HCT116 (cell line): ENCODE measurements around the gene NID2. TPM values are rescaled to one million over a fixed set of nuclear protein-coding genes. Genes with fewer than 3 reads are reported as not detected.

ENCODE experiments used
- ATAC-seq: fragments of 200-7000 bp; cut with Tn5 transposase; 2 replicates; pipeline ENCODE4 v1.9.1; 2020; ENCODE audit warnings: mild to moderate bottlenecking, moderate library complexity
- BruUV-seq: library from RNA; stranded (reverse); fragments of 400-500 nt; replicated peaks from 2 replicates; lab custom pipeline; 2021; lab: Mats Ljungman, UMichigan
- CTCF ChIA-PET: fragments of 300-600 bp; sonication (Branson Sonifier 250); formaldehyde crosslinking; loops from one replicate; lab custom pipeline; 2021; ENCODE audit warnings: antibody characterized with exemption; lab: Charles Lee
- POLR2A ChIA-PET: fragments of 300-600, 350-600 bp; sonication (Branson Sonifier 250); formaldehyde crosslinking; loops from one replicate; lab custom pipeline; 2021; ENCODE audit warnings: antibody characterized with exemption; lab: Charles Lee
- RAD21 ChIA-PET, 2 experiments: fragments of 300-600 bp; sonication (Branson Sonifier 250); formaldehyde crosslinking; loops; one replicate each; lab custom pipeline; 2023; ENCODE audit warnings: low total read pairs in 2 of 2; ENCODE audit not compliant: uncharacterized antibody in 2 of 2, unreplicated experiment in 2 of 2, low non-redundant PET in 1 of 2; lab: Charles Lee
- DNase-seq: peaks from one replicate; pipeline ENCODE4 v3.0.0-alpha.2; 2010; ENCODE audit warnings: low read depth, low spot score
- H2AFZ ChIP-seq: fragments of 200-600 bp; shearing (Covaris generic), sonication (generic); 2 replicates; pipeline ENCODE4 v1.6.1; 2017; ENCODE audit warnings: low read depth, mixed run types, mixed read lengths, antibody characterized with exemption, low read length; ENCODE audit not compliant: poor library complexity, severe bottlenecking
- H3K27ac ChIP-seq: 2 replicates; pipeline ENCODE4 v1.5.1; 2012; ENCODE audit warnings: low read depth, low read length
- H3K27me3 ChIP-seq: fragments of 200-600 bp; sonication (generic); 2 replicates; pipeline ENCODE4 v1.6.1; 2016; ENCODE audit warnings: mixed run types, low read length, mixed read lengths; ENCODE audit not compliant: insufficient read depth
- H3K36me3 ChIP-seq, 2 experiments: fragments of 200-500 bp in 1 of 2; fragments of 200-600 bp in 1 of 2; sonication (Bioruptor generic) in 1 of 2; sonication (generic) in 1 of 2; 2 replicates each; pipeline versions ENCODE4 v1.5.1 to v1.6.1; 2014 to 2016; ENCODE audit warnings: low read length in 2 of 2, inconsistent platforms in 1 of 2, mixed read lengths in 1 of 2, mixed run types in 1 of 2; ENCODE audit not compliant: insufficient read depth in 2 of 2, control insufficient read depth in 1 of 2
- H3K4me1 ChIP-seq, 2 experiments: fragments of 200-600 bp in 1 of 2; sonication (generic) in 1 of 2; 2 replicates each; pipeline versions ENCODE4 v1.5.1 to v1.6.1; 2012 to 2017; ENCODE audit warnings: low read length in 2 of 2, inconsistent platforms in 1 of 2, mild to moderate bottlenecking in 1 of 2, mixed read lengths in 1 of 2, mixed run types in 1 of 2, moderate library complexity in 1 of 2; ENCODE audit not compliant: insufficient read depth in 2 of 2, control insufficient read depth in 1 of 2
- H3K4me2 ChIP-seq: fragments of 200-600 bp; sonication (generic); 2 replicates; pipeline ENCODE4 v1.6.1; 2017; ENCODE audit warnings: mixed run types, low read length, mixed read lengths
- H3K4me3 ChIP-seq, 2 experiments: fragments of 200-600 bp in 1 of 2; sonication (generic) in 1 of 2; replicated peaks in 1 of 2; 2 replicates each; pipeline ENCODE4 v1.5.1; 2011 to 2016; ENCODE audit warnings: low read length in 2 of 2, control low read depth in 1 of 2, low read depth in 1 of 2, mild to moderate bottlenecking in 1 of 2, mixed read lengths in 1 of 2, mixed run types in 1 of 2
- H3K79me2 ChIP-seq: fragments of 200-600 bp; sonication (generic); 2 replicates; pipeline ENCODE4 v1.6.1; 2017; ENCODE audit warnings: mild to moderate bottlenecking, mixed run types, low read length, moderate library complexity, mixed read lengths; ENCODE audit not compliant: insufficient read depth
- H3K9ac ChIP-seq: fragments of 200-600 bp; sonication (generic); 2 replicates; pipeline ENCODE4 v1.6.1; 2016; ENCODE audit warnings: low read length, mixed read lengths
- H3K9me2 ChIP-seq: fragments of 200-600 bp; sonication (generic), shearing (Covaris generic); 2 replicates; pipeline ENCODE4 v1.6.1; 2017; ENCODE audit warnings: mixed run types, mild to moderate bottlenecking, moderate library complexity; ENCODE audit not compliant: insufficient read depth
- H3K9me3 ChIP-seq, 2 experiments: fragments of 200-500 bp in 1 of 2; fragments of 200-600 bp in 1 of 2; sonication (Bioruptor generic) in 1 of 2; sonication (generic) in 1 of 2; 2 replicates each; pipeline ENCODE4 v1.6.1; 2014 to 2017; ENCODE audit warnings: low read length in 2 of 2, mixed read lengths in 2 of 2, inconsistent platforms in 1 of 2, low read depth in 1 of 2, mild to moderate bottlenecking in 1 of 2, mixed run types in 1 of 2, moderate library complexity in 1 of 2; ENCODE audit not compliant: control insufficient read depth in 1 of 2, insufficient read depth in 1 of 2
- H4K20me1 ChIP-seq: fragments of 200-600 bp; sonication (generic), shearing (Covaris generic); 2 replicates; pipeline ENCODE4 v1.6.1; 2017; ENCODE audit warnings: mixed run types, mild to moderate bottlenecking, moderate library complexity; ENCODE audit not compliant: insufficient read depth
- CBX3 ChIP-seq: IDR thresholded peaks from 2 replicates; pipeline ENCODE4 v1.6.1; 2012; ENCODE audit warnings: low read depth
- CEBPB ChIP-seq: IDR thresholded peaks from 2 replicates; pipeline ENCODE4 v1.6.1; 2012; ENCODE audit warnings: low read depth
- CTCF ChIP-seq, 3 experiments: fragments of 200-600 bp in 1 of 3; sonication (generic) in 1 of 3; IDR thresholded peaks in 2 of 3; conservative IDR thresholded peaks in 1 of 3; 2 replicates each; pipeline ENCODE4 v1.5.1; 2012 to 2017; ENCODE audit warnings: low read depth in 2 of 3, low read length in 2 of 3, antibody characterized with exemption in 1 of 3, borderline replicate concordance in 1 of 3, control low read depth in 1 of 3, mild to moderate bottlenecking in 1 of 3, mixed read lengths in 1 of 3, mixed run types in 1 of 3, moderate library complexity in 1 of 3; ENCODE audit not compliant: insufficient read depth in 1 of 3
- EGR1 ChIP-seq: IDR thresholded peaks from 2 replicates; pipeline ENCODE4 v1.6.1; 2012; ENCODE audit warnings: low read depth
- EZH2 ChIP-seq: fragments of 200-600 bp; sonication (generic); IDR thresholded peaks from 2 replicates; pipeline ENCODE4 v1.6.1; 2017; ENCODE audit warnings: antibody characterized with exemption, mixed run types
- EZH2phosphoT487 ChIP-seq: fragments of 200-600 bp; IDR thresholded peaks from 2 replicates; pipeline ENCODE4 v1.6.1; 2018; ENCODE audit warnings: antibody characterized with exemption, borderline replicate concordance
- FOSL1 ChIP-seq: IDR thresholded peaks from 2 replicates; pipeline ENCODE4 v1.6.1; 2012; ENCODE audit warnings: low read depth
- MAX ChIP-seq: IDR thresholded peaks from 2 replicates; pipeline ENCODE4 v1.6.1; 2012
- POLR2A ChIP-seq: IDR thresholded peaks from 2 replicates; pipeline ENCODE4 v1.7.0; 2011; ENCODE audit warnings: borderline replicate concordance; ENCODE audit not compliant: insufficient read depth, insufficient read length; ENCODE audit errors: extremely low read depth
- POLR2AphosphoS5 ChIP-seq: IDR thresholded peaks from 2 replicates; pipeline ENCODE4 v1.6.1; 2011; ENCODE audit warnings: mild to moderate bottlenecking, low read depth, low read length, moderate library complexity
- RAD21 ChIP-seq: IDR thresholded peaks from 2 replicates; pipeline ENCODE4 v1.6.1; 2012; ENCODE audit warnings: low read depth, mild to moderate bottlenecking
- SIN3A ChIP-seq: IDR thresholded peaks from 2 replicates; pipeline ENCODE4 v1.6.1; 2012; ENCODE audit warnings: low read depth
- TCF7L2 ChIP-seq: IDR thresholded peaks from 2 replicates; pipeline ENCODE4 v1.7.0; 2011; ENCODE audit warnings: borderline replicate concordance, inconsistent platforms; ENCODE audit not compliant: insufficient read depth, insufficient read length; ENCODE audit errors: extremely low read depth
- ZFX ChIP-seq: fragments of 450-650 bp; IDR thresholded peaks from 2 replicates; pipeline ENCODE4 v1.6.1; 2017
- ZNF274 ChIP-seq: fragments of 200-500 bp; sonication (Bioruptor generic); IDR thresholded peaks from 2 replicates; pipeline ENCODE4 v1.6.1; 2014; ENCODE audit warnings: mild to moderate bottlenecking, low read depth, low read length, inconsistent platforms
- intact Hi-C: fragments of 100-400 bp; cut with micrococcal nuclease; formaldehyde crosslinking; loops from 2 replicates; pipeline ENCODE4 v1.10.0; 2022
- total RNA-seq: library from RNA; stranded (reverse); gene quantifications from one replicate; pipeline ENCODE4 v1.2.1, GENCODE V29; 2021; ENCODE audit not compliant: unreplicated experiment
- TF ChIP-seq, protein P1 (sequence below): IDR thresholded peaks from 2 replicates; pipeline ENCODE4 v1.6.1; 2011; ENCODE audit warnings: mild to moderate bottlenecking, low read length, moderate library complexity; ENCODE audit not compliant: insufficient replicate concordance; ENCODE audit errors: extremely low read depth

Gene NID2
- total RNA-seq, 1 experiment from 2014 or later = 0.84 TPM

GRCh38 chr14:52052288-52052943 lies 16.4 kb downstream of the NID2 start:
- DNase-seq (no peak), ATAC-seq (no peak)
- no peak overlapping the region for H3K4me3 ChIP-seq
- no peak for TF ChIP-seq CTCF (IDR thresholded peaks at IDR 0.05 in 2 of 3, conservative IDR thresholded peaks at IDR 0.05 in 1 of 3; ENCODE audit: borderline replicate concordance in 1 of 3, insufficient read depth in 1 of 3, low read depth in 2 of 3, low read length in 2 of 3)
- no peak for TF ChIP-seq TCF7L2
- no peak for TF ChIP-seq MAX
- no peak for TF ChIP-seq EZH2
- TF ChIP-seq POLR2AphosphoS5 = no peak
- no peak for TF ChIP-seq ZFX
- TF ChIP-seq, protein P1, sequence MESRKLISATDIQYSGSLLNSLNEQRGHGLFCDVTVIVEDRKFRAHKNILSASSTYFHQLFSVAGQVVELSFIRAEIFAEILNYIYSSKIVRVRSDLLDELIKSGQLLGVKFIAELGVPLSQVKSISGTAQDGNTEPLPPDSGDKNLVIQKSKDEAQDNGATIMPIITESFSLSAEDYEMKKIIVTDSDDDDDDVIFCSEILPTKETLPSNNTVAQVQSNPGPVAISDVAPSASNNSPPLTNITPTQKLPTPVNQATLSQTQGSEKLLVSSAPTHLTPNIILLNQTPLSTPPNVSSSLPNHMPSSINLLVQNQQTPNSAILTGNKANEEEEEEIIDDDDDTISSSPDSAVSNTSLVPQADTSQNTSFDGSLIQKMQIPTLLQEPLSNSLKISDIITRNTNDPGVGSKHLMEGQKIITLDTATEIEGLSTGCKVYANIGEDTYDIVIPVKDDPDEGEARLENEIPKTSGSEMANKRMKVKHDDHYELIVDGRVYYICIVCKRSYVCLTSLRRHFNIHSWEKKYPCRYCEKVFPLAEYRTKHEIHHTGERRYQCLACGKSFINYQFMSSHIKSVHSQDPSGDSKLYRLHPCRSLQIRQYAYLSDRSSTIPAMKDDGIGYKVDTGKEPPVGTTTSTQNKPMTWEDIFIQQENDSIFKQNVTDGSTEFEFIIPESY = no peak
- TF ChIP-seq FOSL1 = no peak
- TF ChIP-seq CBX3 = no peak
- no peak for TF ChIP-seq RAD21
- TF ChIP-seq SIN3A = no peak
- TF ChIP-seq POLR2A = no peak
- no peak for TF ChIP-seq CEBPB
- TF ChIP-seq ZNF274 = no peak
- no peak for TF ChIP-seq EZH2phosphoT487
- no peak for TF ChIP-seq EGR1
- H4K20me1 ChIP-seq = no peaks in the 10 kb centered on the region
- no peaks in the 10 kb centered on the region for H3K79me2 ChIP-seq
- no peaks in the 10 kb centered on the region for H3K9me3 ChIP-seq
- no peak overlapping the region for H2AFZ ChIP-seq
- H3K27ac ChIP-seq = no peak overlapping the region
- no peaks in the 10 kb centered on the region for H3K36me3 ChIP-seq
- H3K4me2 ChIP-seq = no peak overlapping the region
- no peaks in the 10 kb centered on the region for H3K27me3 ChIP-seq
- POLR2A ChIA-PET = no interaction called here
- no peak overlapping the region for H3K9ac ChIP-seq
- CTCF ChIA-PET = interaction anchor here (1.1 kb wide), 1 partner anchor 8 kb away, joined by 3 read pairs; no protein-coding TSS in a partner anchor
- RAD21 ChIA-PET = no interaction called here
- H3K9me2 ChIP-seq = no peaks in the 10 kb centered on the region
- intact Hi-C loops = no loop called here
- no TSS peak for BruUV-seq
- H3K4me1 ChIP-seq = no peaks in the 10 kb centered on the region
